Breast epithelium (tissue), 3 donors: ENCODE measurements around the gene PLA2G10.
"Not testable (repeated sequence)": the region's sequence is repeated elsewhere in the genome, so short reads cannot be mapped to it uniquely, and the experiment has no call there.

ENCODE experiments used
- POLR2A ChIP-seq: fragments of 450-650 bp; IDR thresholded peaks from one replicate; pipeline ENCODE4 v1.6.1; 2016; ENCODE audit warnings: antibody characterized with exemption, mild to moderate bottlenecking, moderate library complexity
- POLR2AphosphoS5 ChIP-seq, 3 donors: sonication (generic); formaldehyde crosslinking; IDR thresholded peaks; one replicate each; pipeline ENCODE4 v1.6.1; 2017; ENCODE audit warnings: antibody characterized with exemption in 3 of 3
- TF ChIP-seq, protein P1 (sequence below), 3 donors: fragments of 450-650 bp; IDR thresholded peaks; one replicate each; pipeline ENCODE4 v1.5.1; 2016 to 2017; ENCODE audit warnings: antibody characterized with exemption in 3 of 3, mild to moderate bottlenecking in 3 of 3, moderate library complexity in 3 of 3

DNA sequence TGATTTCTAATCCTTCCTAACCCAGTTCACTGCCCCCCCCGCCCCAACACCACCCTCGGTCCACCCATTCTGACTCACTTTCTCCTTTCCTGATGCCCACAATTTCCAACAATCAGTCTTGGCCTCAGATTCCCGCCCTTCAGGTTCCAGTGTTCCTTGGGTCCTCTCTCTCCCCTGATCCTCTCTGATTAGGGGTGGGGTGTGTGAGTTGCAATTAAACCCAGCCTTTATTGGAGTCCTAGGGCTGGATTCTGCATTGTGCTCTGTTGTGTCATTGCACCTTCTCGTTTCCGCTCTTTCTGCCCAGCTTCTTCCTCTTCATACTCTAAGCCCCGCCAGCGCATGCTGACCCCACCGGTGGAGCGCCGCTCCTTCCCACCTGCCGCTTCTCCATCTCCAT lies 47.7 kb upstream of the PLA2G10 start:
- TF ChIP-seq, protein P1, sequence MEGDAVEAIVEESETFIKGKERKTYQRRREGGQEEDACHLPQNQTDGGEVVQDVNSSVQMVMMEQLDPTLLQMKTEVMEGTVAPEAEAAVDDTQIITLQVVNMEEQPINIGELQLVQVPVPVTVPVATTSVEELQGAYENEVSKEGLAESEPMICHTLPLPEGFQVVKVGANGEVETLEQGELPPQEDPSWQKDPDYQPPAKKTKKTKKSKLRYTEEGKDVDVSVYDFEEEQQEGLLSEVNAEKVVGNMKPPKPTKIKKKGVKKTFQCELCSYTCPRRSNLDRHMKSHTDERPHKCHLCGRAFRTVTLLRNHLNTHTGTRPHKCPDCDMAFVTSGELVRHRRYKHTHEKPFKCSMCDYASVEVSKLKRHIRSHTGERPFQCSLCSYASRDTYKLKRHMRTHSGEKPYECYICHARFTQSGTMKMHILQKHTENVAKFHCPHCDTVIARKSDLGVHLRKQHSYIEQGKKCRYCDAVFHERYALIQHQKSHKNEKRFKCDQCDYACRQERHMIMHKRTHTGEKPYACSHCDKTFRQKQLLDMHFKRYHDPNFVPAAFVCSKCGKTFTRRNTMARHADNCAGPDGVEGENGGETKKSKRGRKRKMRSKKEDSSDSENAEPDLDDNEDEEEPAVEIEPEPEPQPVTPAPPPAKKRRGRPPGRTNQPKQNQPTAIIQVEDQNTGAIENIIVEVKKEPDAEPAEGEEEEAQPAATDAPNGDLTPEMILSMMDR (IDR thresholded peaks at IDR 0.05), result not testable (repeated sequence)
- TF ChIP-seq POLR2AphosphoS5 (IDR thresholded peaks at IDR 0.05); POLR2A: not testable (repeated sequence)
